Left lung (tissue), 10 donors: ENCODE measurements around the gene APIP. TPM values are rescaled to one million over a fixed set of nuclear protein-coding genes. Genes with fewer than 3 reads are reported as not detected.

Experiments
- ATAC-seq: fragments of 200-7000 bp; cut with Tn5 transposase; one replicate; pipeline ENCODE4 v1.9.1; 2020; ENCODE audit warnings: moderate library complexity
- DNase-seq, 4 donors: peaks; one replicate each; pipeline ENCODE4 v3.0.0-alpha.2; 2013 to 2020
- H3K27ac ChIP-seq, 2 donors: fragments of 200-600 bp; sonication (generic) in 1 of 2; one replicate each; pipeline versions ENCODE4 v1.5.0 to v1.8.0; 2020 to 2021
- H3K27me3 ChIP-seq, 2 donors: fragments of 200-600 bp; sonication (generic) in 1 of 2; one replicate each; pipeline versions ENCODE4 v1.5.0 to v1.8.0; 2020 to 2021
- H3K36me3 ChIP-seq, 2 donors: fragments of 200-600 bp; sonication (generic) in 1 of 2; one replicate each; pipeline versions ENCODE4 v1.5.0 to v1.8.0; 2020 to 2021
- H3K4me1 ChIP-seq, 2 donors: fragments of 200-600 bp; one replicate each; pipeline ENCODE4 v1.8.0; 2021
- H3K4me3 ChIP-seq, 2 donors: fragments of 200-600 bp; sonication (generic) in 1 of 2; one replicate each; pipeline versions ENCODE4 v1.5.0 to v1.8.0; 2020 to 2021; ENCODE audit warnings: mild to moderate bottlenecking in 1 of 2
- H3K9me3 ChIP-seq, 2 donors: fragments of 200-600 bp; sonication (generic) in 1 of 2; one replicate each; pipeline versions ENCODE4 v1.5.0 to v1.8.0; 2020 to 2021
- CTCF ChIP-seq, 2 donors: fragments of 200-600 bp; sonication (generic) in 1 of 2; IDR thresholded peaks; one replicate each; pipeline versions ENCODE4 v1.5.0 to v1.8.0; 2021; ENCODE audit warnings: antibody characterized with exemption in 2 of 2
- intact Hi-C, 2 donors: fragments of 100-400 bp; cut with DNase I; formaldehyde crosslinking; loops; one replicate each; pipeline versions ENCODE4 v1.11.2 to v1.14.2; 2022
- polyA plus RNA-seq, 6 donors: library from polyadenylated mRNA; unstranded; fragments of 120-200 nt; gene quantifications; one replicate each; pipeline ENCODE4 v1.2.1, GENCODE V29; 2013; ENCODE audit not compliant: insufficient read length in 6 of 6
- total RNA-seq, 2 donors: library from RNA; stranded (reverse); fragmentation: NEBNext Ultra II Directional; extraction: Animal tissue kit (Norgen Biotek cat#: 25700); gene quantifications; one replicate each; pipeline ENCODE4 v1.2.1, GENCODE V29; 2021
- donor health status: DM: no; HTN: yes; CAD: no.
- donor health status: DM: no; HTN: no; CAD: no.

APIP gene
- total and polyA plus RNA-seq, 8 donors: 26.4 to 50.4 (median 35.4) TPM

DNA sequence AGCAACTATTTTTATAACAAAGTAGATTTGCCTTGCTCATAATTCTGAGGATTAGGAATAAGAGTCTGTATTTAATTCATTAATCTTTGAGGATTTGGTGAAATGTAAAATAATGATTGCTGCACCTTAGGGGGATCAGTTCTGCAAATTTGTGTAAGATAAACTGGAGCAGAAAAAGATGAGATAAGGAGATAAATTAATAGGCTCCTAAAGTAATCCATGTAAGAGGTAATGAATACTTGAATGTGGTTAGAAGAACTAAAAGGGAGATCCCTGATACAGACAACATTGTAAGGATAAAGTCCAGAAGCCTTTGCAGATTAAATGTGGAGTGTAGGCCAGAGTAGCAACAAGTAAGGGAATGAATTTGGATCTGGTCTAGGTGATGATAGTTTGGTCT is 45.9 kb upstream of the APIP start:
- Histone ChIP-seq H3K27me3 (no peaks in the 10 kb centered on the region), H3K4me3 (no peak overlapping the region), H3K9me3 (no peaks in the 10 kb centered on the region), H3K27ac (no peak overlapping the region), H3K36me3 (peaks cover 0 to 16% of the 10 kb centered on the region in 2 donors), H3K4me1 (no peaks in the 10 kb centered on the region)
- no peak for DNase-seq
- intact Hi-C loops: no loop called here
- ATAC-seq: no peak
- no peak for TF ChIP-seq CTCF (IDR thresholded peaks at IDR 0.05)

DNA sequence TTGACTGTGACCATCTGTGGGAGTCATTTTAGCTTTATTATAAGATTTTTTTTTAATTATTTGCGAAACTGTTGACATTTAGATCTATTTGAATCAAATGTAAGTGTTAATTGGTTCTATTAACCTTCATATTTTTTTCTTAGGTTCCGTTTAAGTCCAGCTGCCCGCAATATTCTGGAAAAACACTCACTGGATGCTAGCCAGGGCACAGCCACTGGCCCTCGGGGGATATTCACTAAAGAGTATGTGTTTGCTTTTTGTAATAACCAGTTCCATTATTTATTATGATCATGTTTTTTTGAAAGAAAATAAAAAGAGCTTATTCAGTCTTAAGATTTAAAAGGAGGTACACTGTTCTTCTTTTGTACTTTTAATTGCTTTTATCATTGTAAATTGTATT is 44.1 kb upstream of the APIP start:
- peaks cover 0 to 9% of the 10 kb centered on the region in 2 donors for H3K36me3 ChIP-seq
- no peak for ATAC-seq
- no peaks in the 10 kb centered on the region for H3K9me3 ChIP-seq
- intact Hi-C loops: no loop called here
- no peaks in the 10 kb centered on the region for H3K27me3 ChIP-seq
- no peaks in the 10 kb centered on the region for H3K4me1 ChIP-seq
- H3K27ac ChIP-seq: no peak overlapping the region
- no peak for TF ChIP-seq CTCF (IDR thresholded peaks at IDR 0.05)
- no peak overlapping the region for H3K4me3 ChIP-seq
- DNase-seq: no peak

DNA sequence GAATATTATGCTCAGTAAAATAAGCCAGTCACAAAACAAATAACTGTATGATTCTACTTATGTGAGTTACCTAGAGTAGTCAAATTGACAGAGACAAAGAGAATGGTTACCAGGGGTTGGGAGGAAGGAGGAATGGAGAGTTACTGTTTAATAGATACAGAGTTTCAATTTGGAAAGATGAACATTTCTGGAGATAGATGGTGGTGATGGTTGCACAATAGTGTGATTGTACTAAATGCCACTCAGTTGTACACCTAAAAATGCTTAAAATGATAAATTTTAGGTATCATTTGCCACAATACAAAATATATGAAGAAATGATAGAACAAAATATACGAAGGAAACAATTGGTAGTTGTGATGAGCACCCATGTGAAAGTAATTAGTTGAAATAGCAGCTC is 43.6 kb upstream of the APIP start:
- H3K27me3 ChIP-seq: no peaks in the 10 kb centered on the region
- ATAC-seq: no peak
- no peak overlapping the region for H3K27ac ChIP-seq
- no peak for DNase-seq
- no peaks in the 10 kb centered on the region for H3K9me3 ChIP-seq
- H3K4me3 ChIP-seq: no peak overlapping the region
- TF ChIP-seq CTCF (IDR thresholded peaks at IDR 0.05): no peak
- peaks cover 0 to 9% of the 10 kb centered on the region in 2 donors for H3K36me3 ChIP-seq
- intact Hi-C loops: no loop called here
- no peaks in the 10 kb centered on the region for H3K4me1 ChIP-seq

GRCh38 chr11:34957606-34958005 is 41.4 kb upstream of the APIP start:
- Histone ChIP-seq H3K36me3 (peaks cover 0 to 9% of the 10 kb centered on the region in 2 donors), H3K4me1 (peaks cover 0 to 4% of the 10 kb centered on the region in 2 donors), H3K27me3 (no peaks in the 10 kb centered on the region), H3K27ac (no peak overlapping the region), H3K9me3 (no peaks in the 10 kb centered on the region), H3K4me3 (no peak overlapping the region)
- TF ChIP-seq CTCF (IDR thresholded peaks at IDR 0.05): no peak
- no peak for ATAC-seq
- intact Hi-C loops: no loop called here
- DNase-seq: no peak

- Histone ChIP-seq H3K9me3 (no peaks in the 10 kb centered on the region), H3K4me1 (peaks cover 0 to 4% of the 10 kb centered on the region in 2 donors), H3K4me3 (no peak overlapping the region), H3K27me3 (no peaks in the 10 kb centered on the region), H3K27ac (no peak overlapping the region), H3K36me3 (peaks cover 0 to 9% of the 10 kb centered on the region in 2 donors)
- ATAC-seq (no peak), DNase-seq (no peak)
- intact Hi-C loops: no loop called here
- no peak for TF ChIP-seq CTCF (IDR thresholded peaks at IDR 0.05)
These were observed 41.0 kb upstream of the APIP start for GRCh38 chr11:34957206-34957605.
